ENCODE results near the gene SUPT16H. TPM values are rescaled to one million over a fixed set of nuclear protein-coding genes. Genes with fewer than 3 reads are reported as not detected.

SUPT16H gene
- polyA plus RNA-seq, 1 donor from 2014 or later, result 83.4 TPM

DNA sequence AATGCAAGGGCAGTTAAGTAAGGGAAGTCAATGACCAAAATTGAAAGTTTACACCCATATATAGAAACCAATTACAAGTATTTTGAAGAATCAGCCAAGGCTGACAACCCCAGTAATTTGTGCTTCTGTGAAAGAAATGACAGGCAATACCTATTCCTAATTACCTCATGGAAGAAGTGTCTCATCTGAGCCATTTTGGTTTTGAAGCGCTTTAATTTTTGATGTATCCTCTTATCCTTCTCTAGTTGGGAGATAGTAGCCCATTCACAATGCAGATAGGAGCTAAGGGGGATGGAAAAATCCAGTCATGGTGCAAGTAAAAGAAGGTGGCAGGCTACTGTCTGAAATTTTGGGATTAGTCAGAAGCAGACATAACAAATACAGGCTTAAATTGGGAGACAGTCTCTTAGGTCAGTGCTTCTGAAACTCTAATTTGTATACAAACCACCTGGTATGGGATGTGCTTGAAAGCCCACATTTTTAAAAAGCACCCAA lies 30.4 kb upstream of the SUPT16H start:
- H3K36me3 ChIP-seq (ENCODE audit: insufficient read depth, low read length), result peaks cover 1% of the 10 kb centered on the region
- H3F3A ChIP-seq (ENCODE audit: insufficient read depth, low read length, poor library complexity, severe bottlenecking), result no peaks in the 10 kb centered on the region
- H3K4me2 ChIP-seq (ENCODE audit: low read length), result no peak overlapping the region
- no peak overlapping the region for H3K27ac ChIP-seq (ENCODE audit: low read length)
- no peaks in the 10 kb centered on the region for H3K27me3 ChIP-seq (ENCODE audit: insufficient read depth, low read depth, low read length)
- no peak overlapping the region for H3K9ac ChIP-seq (ENCODE audit: low read length)
- H2AFZ ChIP-seq (ENCODE audit: low read depth, low read length), result no peak overlapping the region
- no peaks in the 10 kb centered on the region for H3K9me2 ChIP-seq (ENCODE audit: insufficient read depth, low read length)
- no peaks in the 10 kb centered on the region for H3K79me2 ChIP-seq (replicated peaks; ENCODE audit: insufficient read depth, low read length)
- TF ChIP-seq, protein P1, sequence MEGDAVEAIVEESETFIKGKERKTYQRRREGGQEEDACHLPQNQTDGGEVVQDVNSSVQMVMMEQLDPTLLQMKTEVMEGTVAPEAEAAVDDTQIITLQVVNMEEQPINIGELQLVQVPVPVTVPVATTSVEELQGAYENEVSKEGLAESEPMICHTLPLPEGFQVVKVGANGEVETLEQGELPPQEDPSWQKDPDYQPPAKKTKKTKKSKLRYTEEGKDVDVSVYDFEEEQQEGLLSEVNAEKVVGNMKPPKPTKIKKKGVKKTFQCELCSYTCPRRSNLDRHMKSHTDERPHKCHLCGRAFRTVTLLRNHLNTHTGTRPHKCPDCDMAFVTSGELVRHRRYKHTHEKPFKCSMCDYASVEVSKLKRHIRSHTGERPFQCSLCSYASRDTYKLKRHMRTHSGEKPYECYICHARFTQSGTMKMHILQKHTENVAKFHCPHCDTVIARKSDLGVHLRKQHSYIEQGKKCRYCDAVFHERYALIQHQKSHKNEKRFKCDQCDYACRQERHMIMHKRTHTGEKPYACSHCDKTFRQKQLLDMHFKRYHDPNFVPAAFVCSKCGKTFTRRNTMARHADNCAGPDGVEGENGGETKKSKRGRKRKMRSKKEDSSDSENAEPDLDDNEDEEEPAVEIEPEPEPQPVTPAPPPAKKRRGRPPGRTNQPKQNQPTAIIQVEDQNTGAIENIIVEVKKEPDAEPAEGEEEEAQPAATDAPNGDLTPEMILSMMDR (IDR thresholded peaks at IDR 0.05; ENCODE audit: poor library complexity, severe bottlenecking), result no peak
- TF ChIP-seq EZH2 (IDR thresholded peaks at IDR 0.05; ENCODE audit: borderline replicate concordance, insufficient read depth, low read length, poor library complexity, severe bottlenecking), result no peak
- TF ChIP-seq RAD21 (conservative IDR thresholded peaks at IDR 0.05), result no peak
- TF ChIP-seq SMC3 (conservative IDR thresholded peaks at IDR 0.05; ENCODE audit: poor library complexity), result no peak
- no peak for TF ChIP-seq TAF1 (IDR thresholded peaks at IDR 0.05; ENCODE audit: low read depth)
- no peak for TF ChIP-seq MXI1 (conservative IDR thresholded peaks at IDR 0.05; ENCODE audit: poor library complexity, severe bottlenecking)
- no peak for TF ChIP-seq POLR2AphosphoS5 (IDR thresholded peaks at IDR 0.05)
- TF ChIP-seq EP300 (conservative IDR thresholded peaks at IDR 0.05; ENCODE audit: poor library complexity, severe bottlenecking), result no peak
- no peak for TF ChIP-seq REST (IDR thresholded peaks at IDR 0.05; ENCODE audit: borderline replicate concordance)
- no peak overlapping the region for H3K4me3 ChIP-seq (ENCODE audit: low read length)
- no peaks in the 10 kb centered on the region for H3K9me3 ChIP-seq (ENCODE audit: low read length)
- H4K20me1 ChIP-seq (ENCODE audit: insufficient read depth), result no peaks in the 10 kb centered on the region

DNA sequence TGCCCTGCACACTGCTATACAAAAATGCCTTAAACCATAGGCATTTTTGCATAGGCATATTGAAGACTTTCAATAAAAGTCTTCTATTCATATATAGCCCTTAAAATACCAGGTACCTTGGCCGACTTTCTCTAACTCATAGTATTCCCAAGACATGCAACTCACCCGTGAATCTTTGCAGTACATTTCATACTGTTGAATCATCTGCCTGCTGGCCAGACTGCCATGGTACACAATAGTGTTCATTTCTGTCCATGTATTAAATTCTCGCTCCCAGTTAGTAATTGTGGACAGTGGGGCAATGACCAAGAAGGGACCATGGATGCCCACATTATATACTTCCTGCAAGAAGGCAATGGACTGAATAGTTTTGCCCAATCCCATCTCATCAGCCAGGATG lies 24.3 kb upstream of the SUPT16H start:
- H3K27me3 ChIP-seq (ENCODE audit: insufficient read depth, low read depth, low read length), result no peaks in the 10 kb centered on the region
- H3K4me2 ChIP-seq (ENCODE audit: low read length), result no peak overlapping the region
- no peak overlapping the region for H3K4me3 ChIP-seq (ENCODE audit: low read length)
- no peaks in the 10 kb centered on the region for H3F3A ChIP-seq (ENCODE audit: insufficient read depth, low read length, poor library complexity, severe bottlenecking)
- H3K27ac ChIP-seq (ENCODE audit: low read length), result no peak overlapping the region
- no peak overlapping the region for H2AFZ ChIP-seq (ENCODE audit: low read depth, low read length)
- no peaks in the 10 kb centered on the region for H3K79me2 ChIP-seq (replicated peaks; ENCODE audit: insufficient read depth, low read length)
- no peak for TF ChIP-seq TAF1 (IDR thresholded peaks at IDR 0.05; ENCODE audit: low read depth)
- TF ChIP-seq SMC3 (conservative IDR thresholded peaks at IDR 0.05; ENCODE audit: poor library complexity), result no peak
- no peak for TF ChIP-seq POLR2AphosphoS5 (IDR thresholded peaks at IDR 0.05)
- TF ChIP-seq REST (IDR thresholded peaks at IDR 0.05; ENCODE audit: borderline replicate concordance), result no peak
- no peak for TF ChIP-seq RAD21 (conservative IDR thresholded peaks at IDR 0.05)
- H3K9me3 ChIP-seq (ENCODE audit: low read length), result no peaks in the 10 kb centered on the region
- no peak overlapping the region for H3K9ac ChIP-seq (ENCODE audit: low read length)
- peaks cover 19% of the 10 kb centered on the region for H3K36me3 ChIP-seq (ENCODE audit: insufficient read depth, low read length)
- H4K20me1 ChIP-seq (ENCODE audit: insufficient read depth), result no peaks in the 10 kb centered on the region
- no peaks in the 10 kb centered on the region for H3K9me2 ChIP-seq (ENCODE audit: insufficient read depth, low read length)
